Glomerular visceral epithelial cell (primary cell): ENCODE data around the gene THADA.
A peak's percentile ranks its signal among the peaks of the same experiment; 100 is the strongest.

ENCODE experiments used
- DNase-seq: peaks from one replicate; pipeline ENCODE4 v3.0.0-alpha.2; 2016; ENCODE audit errors: extremely low spot score

THADA gene

DNA sequence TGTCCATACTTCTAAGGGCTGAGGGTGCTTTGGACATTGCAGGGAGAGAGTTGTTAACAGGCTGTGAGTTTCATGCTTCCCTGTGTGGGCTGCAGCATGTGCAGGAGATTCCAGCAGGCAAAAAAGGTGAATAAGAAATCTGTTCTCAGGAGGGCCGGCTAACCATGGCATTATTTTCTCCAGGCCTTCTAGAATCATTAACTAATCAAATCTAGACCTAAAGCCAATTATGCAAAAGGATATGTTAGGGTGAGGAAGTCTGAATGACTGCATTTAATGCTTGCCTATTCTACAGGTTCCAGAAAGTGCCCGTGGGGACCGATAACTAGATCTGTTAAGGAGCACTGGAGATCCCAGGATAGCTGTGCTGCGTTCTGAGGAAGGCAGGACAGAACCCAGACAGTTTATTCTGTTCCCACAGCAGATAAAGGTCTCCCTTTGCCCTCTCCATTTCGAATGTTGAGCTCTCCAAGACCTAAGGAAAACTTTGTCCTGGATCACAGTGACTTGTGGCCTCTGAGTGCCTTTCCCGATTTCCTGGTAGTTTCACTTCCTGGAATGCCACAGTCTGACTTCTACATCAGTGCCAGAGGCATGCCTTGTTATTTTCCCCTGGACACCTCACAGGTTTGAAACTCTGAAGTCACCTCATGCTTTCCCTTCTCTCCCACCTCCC, 319.4 kb downstream of the THADA start:
- DNase-seq = peak; percentile 40

GRCh38 chr2:43274721-43275120, 321.1 kb downstream of the THADA start:
- no peak for DNase-seq

- DNase-seq = no peak
Measured at GRCh38 chr2:43274055-43274454, 321.8 kb downstream of the THADA start.

DNA sequence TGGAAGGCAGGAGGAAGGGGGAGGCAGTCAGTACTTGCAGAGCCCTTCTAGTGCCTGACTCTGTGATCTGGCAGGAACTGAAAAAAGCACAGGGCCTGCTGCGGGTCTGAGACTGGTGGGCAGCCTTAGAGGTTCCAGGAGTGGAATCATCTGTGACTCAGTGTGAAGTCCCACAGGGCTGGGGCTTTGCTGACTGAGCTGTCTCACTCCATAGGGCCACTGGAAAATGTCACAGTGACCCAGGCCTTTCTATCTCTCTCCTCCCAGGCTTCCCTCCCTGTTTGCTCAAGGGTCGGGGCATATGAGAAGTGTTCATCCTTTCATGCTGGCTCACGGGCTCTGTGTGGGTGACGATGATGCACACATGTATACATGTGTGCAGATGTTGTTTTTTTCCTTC, 322.3 kb downstream of the THADA start:
- DNase-seq = no peak

- DNase-seq = no peak
Measured at GRCh38 chr2:43270930-43271615, 324.8 kb downstream of the THADA start.

GRCh38 chr2:43270461-43270860, 325.4 kb downstream of the THADA start:
- DNase-seq = no peak

DNA sequence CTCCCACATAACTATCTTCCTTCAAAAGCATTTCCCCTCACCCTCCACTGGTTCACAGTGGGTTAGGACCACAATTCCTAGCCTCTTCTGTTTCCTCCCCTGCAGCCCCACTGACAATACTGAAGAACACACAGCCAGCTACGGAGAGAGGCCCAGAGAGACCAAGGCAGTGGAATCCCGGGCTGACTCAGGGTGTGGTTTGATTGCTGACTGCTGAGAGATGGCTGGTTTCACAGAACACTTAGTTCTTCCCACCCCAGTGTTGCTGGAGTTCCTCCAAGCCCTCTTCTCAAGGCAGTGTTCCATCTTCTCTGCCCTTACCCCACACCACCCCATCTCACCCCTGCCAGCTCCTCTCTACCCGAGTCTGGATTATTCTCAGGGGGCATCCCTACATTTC, 326.1 kb downstream of the THADA start:
- peak; percentile 58 for DNase-seq

GRCh38 chr2:43269074-43269572, 326.7 kb downstream of the THADA start:
- peak; percentile 65 for DNase-seq

DNA sequence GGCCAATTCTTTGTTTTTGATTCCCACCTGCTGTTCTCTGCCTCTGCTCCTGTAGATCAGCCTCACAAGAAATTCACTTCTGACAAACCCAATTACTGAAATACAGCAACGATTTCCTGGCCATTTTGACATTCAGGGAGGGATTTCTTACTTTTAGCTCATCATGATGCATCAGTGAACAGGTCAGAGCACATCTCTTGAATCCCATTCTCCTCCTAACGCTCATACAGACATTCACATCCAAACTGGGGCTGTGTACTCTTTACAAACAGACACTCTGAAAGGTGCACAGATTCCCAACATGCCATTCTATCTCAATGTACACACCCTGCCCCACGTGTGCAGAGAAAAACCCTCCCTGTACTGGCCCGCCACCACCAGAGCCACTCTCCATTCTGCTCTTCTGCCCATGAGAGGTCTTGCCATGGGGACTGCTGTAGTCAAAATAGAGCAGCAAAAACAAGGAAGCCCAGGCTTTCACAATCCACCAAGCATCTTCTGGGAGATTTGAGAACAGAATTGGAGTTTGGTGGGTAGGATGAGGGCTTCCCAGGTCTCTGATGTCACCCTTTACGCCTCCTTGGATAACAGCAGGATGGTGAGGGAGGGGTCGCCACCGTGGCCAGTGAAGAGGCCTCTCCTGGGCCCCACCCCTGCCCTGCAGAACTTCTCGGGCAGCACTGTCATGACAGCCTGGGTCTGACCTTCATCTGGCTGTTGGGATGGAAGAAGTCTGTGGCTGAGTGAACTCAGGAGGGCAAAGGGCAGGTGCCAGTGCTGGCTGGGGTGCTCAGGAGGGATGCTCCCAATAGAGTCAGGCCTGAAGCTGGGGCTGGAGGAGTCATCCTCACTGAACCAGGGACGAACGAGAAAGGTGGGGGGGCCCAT, 327.5 kb downstream of the THADA start:
- no peak for DNase-seq

DNA sequence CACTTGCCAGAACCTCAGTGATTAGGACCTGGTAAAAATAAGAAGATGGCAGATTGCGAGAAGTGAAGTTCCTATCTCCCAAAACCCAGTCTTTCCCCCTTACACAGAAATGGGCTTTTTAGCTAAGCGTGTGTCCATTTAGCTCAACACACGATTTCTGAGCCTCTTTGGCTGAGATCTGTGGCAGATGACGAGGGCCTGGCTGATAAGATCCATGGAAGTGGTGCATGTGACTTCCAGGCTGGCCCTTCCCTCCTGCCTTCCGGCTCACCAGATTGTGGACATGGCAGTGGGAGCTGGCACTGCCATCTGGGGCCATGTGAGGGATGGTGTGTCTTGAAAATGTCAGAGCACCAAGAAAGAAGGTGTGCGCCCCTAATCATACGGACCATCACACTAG, 328.5 kb downstream of the THADA start:
- no peak for DNase-seq

DNA sequence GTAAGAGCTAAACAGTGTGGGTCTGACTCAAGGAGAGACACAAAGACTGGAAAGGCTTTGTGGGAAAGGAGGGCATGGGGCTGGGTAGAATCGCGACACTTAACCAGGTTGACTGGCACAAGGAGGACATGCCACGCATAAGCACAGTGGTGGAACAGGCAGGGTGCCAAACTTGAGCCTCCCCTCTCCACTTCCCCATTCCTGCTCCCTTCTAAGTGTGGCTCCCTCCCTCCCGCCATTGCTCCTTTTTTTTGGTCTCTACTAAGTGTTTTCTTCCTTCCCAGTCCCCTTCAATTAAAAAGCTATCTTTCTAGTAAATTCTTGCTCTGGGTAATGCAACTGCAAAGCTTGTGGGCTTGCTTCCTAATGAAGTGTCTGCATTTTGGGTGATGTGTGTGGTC, 329.1 kb downstream of the THADA start:
- DNase-seq = no peak

DNA sequence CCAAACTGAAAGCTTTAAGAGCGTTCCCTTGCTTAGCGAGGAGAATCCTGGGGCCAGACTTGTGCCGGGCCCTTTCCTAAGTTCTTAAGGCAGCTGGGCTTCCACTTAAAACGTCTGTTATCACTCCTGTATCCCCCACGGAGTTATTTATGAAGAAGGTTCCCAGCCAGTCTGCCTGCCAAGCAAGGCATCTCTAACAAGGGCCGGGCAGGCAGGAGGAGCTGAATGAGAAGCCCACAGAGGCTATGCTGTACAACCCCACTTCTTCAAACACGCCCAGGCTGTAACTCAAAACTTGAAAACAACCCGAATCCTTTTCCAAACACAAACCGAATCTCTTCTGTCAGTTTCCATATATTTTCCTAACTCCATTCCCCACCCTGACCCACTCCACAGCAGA, 330.4 kb downstream of the THADA start:
- DNase-seq = no peak

- no peak for DNase-seq
Measured at GRCh38 chr2:43265001-43265400, 330.8 kb downstream of the THADA start.

DNA sequence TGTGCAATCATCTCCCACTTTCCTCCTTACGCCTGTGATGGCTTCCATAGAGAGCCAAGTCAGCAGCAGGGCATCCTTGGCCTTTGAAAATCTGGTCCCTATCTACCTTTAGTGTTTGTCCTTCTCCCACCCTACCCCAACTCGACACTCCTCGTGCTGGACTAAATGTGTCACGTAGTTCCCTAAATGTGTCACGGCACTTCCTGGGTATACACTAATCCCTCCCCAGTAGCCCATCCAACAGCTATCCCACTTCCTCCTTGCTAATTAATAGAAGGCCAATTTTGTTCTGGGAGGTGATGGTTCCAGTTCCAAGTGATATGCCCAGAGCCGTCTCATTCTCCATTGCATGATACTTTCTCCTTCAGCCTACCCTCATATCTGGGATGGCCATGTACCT, 332.9 kb downstream of the THADA start:
- DNase-seq = no peak

- no peak for DNase-seq
Measured at GRCh38 chr2:43262239-43262638, 333.6 kb downstream of the THADA start.

GRCh38 chr2:43259512-43259911, 336.3 kb downstream of the THADA start:
- DNase-seq = no peak

GRCh38 chr2:43258547-43259156, 337.2 kb downstream of the THADA start:
- no peak for DNase-seq

DNA sequence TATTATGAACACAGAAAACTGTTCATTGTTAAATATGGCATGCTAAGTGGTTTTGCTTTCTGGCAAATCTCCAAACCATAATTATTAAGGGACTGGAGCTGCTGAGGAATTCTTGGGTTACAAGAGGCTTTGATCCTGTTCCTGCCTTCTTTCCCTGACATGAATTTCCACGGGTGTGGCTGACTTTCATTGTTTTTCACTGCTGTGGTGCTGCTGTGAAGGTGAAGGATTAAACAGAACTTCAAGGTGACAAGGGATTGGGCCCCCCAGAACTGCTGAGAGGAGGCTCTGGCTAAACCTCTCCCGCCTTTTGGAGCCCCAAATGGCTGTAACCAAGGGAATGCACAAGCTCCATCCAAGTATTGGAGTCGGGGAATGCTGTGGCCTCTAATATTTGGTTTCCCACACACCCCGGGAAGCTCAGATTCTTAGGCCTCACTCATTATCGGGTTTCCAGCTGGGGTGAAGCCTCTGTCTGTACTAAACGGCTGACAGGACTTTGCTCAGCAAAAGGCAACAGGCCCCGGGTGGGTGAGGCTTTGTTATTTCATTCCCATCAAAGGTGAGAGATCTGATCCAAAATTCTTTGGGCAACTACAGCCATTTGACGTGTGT, 340.4 kb downstream of the THADA start:
- DNase-seq = peak; percentile 35

DNA sequence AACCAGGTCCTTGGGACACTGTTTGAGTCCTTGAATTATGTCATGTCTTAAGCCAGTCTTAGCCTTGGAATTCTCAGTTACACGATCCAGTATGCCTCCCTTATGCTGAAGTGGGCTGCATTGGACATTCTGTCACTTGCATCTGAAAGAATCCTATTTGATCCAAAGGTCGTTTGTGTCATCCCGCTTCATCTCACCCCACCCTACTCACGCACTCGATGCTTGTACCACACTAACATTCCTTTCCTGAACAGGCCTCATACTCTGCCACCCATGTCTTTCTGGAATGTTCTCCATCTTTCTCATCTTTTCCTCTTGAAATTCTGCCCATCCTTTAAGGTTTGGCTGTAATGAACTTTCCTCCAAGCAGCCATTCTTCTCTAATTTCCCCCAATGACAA, 341.5 kb downstream of the THADA start:
- no peak for DNase-seq

DNA sequence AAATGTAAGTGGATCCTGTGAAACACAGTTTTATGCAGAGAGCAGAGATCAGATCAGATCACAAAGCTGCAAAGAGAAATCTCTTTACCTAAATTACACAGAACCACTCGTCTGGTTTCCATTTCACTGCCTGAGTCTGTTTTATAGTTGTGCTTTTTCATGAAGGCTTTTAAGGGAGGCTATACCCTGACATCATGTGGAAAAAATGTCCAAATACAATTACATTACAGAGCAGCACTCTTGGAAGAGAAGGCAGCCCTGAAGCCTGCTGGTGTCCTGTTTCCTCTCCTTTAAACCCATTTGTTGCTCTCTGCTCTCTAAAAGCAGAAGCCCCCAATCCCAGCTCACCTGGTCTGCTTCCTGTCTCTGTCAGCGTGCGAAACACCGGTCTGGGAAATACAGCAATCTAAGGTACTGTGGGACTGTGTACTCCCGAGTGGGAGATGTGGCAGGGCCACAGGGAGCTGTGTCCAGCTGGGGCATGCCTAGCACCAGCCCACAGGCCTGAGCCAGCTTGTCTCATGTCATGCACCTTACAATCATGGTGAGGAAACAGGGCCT, 344.6 kb downstream of the THADA start:
- peak; percentile 12 for DNase-seq

- no peak for DNase-seq
Measured at GRCh38 chr2:43250015-43250414, 345.8 kb downstream of the THADA start.
